K562 treated with DMSO at 1 percent for 48 hours (cell line): ENCODE results near the gene OR9Q2. TPM values are rescaled to one million over a fixed set of nuclear protein-coding genes. Genes with fewer than 3 reads are reported as not detected.

Experiments used
- total RNA-seq: library from RNA; unstranded; fragments of 300-600 nt; gene quantifications from 2 replicates; pipeline ENCODE4 v1.2.3, GENCODE V29; 2022; ENCODE audit warnings: low replicate concordance; ENCODE audit errors: extremely low read depth

The OR9Q2 gene, protein sequence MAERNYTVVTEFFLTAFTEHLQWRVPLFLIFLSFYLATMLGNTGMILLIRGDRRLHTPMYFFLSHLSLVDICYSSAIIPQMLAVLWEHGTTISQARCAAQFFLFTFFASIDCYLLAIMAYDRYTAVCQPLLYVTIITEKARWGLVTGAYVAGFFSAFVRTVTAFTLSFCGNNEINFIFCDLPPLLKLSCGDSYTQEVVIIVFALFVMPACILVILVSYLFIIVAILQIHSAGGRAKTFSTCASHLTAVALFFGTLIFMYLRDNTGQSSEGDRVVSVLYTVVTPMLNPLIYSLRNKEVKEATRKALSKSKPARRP
- total RNA-seq = not detected in 2 replicates

DNA sequence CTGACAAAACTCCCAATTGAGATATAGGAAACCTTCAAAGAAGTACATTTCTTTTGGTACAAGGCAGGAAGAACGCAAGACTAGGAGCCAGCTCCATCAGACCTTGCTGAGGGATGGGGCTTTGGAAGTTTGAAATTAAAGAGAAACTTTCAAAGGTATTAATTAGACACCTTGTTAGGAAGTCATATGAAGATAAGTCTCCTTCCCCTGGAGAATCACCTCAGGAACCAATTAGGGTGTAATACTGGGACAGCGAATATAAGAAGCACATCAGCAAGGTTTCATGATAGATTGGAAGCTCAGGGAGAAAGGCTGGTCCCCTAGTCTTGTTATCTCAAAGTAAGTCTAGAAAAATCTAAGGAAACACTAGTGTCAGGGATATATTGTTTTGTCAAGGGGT lies at the start of gene OR9Q2:
OR9Q2 (plus strand) TSS at position 301 of the 400 bp plus-strand sequence. CDS start 1,421 bp downstream, outside the sequence.

DNA sequence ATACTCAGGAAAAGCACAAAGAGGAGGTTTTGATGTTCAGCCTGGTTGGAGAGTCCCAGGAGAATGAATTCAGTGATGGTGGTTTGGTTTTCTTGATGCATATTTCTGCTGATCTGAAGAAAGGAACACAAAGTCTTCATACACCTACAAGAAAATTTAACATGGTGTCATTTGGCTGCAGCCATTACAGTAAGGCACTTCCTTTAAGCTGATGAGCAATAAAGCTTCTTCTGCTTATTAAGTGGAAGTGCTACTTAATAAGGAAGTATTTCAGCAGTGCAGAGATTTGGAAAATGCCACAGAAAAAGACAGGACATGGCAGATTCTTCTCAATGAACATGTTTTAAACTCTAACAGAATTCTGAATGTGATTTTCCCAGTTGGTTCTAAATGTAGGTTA lies 15.2 kb downstream of the OR9Q2 start, which contains the start of gene OR1S2:
OR1S2 (minus strand) TSS at position 101 of the 400 bp plus-strand sequence; CDS start at position 101, 0 bp downstream.

DNA sequence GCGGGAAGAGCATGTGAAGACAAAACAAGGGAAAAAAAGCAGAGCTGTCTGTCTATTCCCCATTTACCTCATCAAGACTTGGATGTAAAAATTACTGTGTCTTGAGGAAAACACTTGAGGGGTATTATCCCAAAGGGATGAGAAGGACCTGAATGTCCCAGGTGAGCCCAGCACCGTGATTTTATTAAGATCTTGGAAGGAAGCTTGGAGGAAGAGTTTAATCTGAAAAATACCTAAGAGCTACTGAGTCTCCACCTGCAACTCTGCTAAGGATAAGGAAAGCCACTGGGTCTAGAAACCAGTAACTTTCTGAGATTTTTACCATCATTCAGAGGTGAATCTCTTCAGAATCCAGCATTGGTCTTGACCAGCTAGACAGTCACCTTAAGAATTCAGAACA lies 23.6 kb downstream of the OR9Q2 start, which contains the start of gene OR1S1:
OR1S1 (plus strand) TSS at position 301 of the 400 bp plus-strand sequence.

Other genes with a start within 250 kb of the OR9Q2 start
- not detected in 2 replicates for gene OR9Q1, start 165.2 kb upstream of the OR9Q2 start, total RNA-seq
- not detected in 2 replicates for gene OR6Q1, start 158.1 kb upstream of the OR9Q2 start, total RNA-seq
- not detected in 2 replicates for gene OR9I1, start 63.5 kb upstream of the OR9Q2 start, total RNA-seq
- not detected in 2 replicates for gene OR1S2, start 15.1 kb downstream of the OR9Q2 start, total RNA-seq
- not detected in 2 replicates for gene OR1S1, start 23.6 kb downstream of the OR9Q2 start, total RNA-seq
- gene OR10Q1, start 39.8 kb downstream of the OR9Q2 start, total RNA-seq = not detected in 2 replicates
- not detected in 2 replicates for gene OR10W1, start 79.2 kb downstream of the OR9Q2 start, total RNA-seq
- gene OR5B17, start 170.0 kb downstream of the OR9Q2 start, total RNA-seq = not detected in 2 replicates
- gene OR5B3, start 217.8 kb downstream of the OR9Q2 start, total RNA-seq = not detected in 2 replicates
- not detected in 2 replicates for gene OR5B2, start 239.1 kb downstream of the OR9Q2 start, total RNA-seq